OCI-LY1 (cell line): ENCODE measurements around the gene MUC5AC.

Source experiments
- H2AFZ ChIP-seq: fragments of 200-600 bp; sonication (generic), shearing (Covaris generic); 2 replicates; pipeline ENCODE4 v1.6.0; 2014; ENCODE audit warnings: antibody characterized with exemption, mild to moderate bottlenecking, low read length
- H3F3A ChIP-seq: fragments of 200-600 bp; sonication (generic), shearing (Covaris generic); 2 replicates; pipeline ENCODE4 v1.6.0; 2014; ENCODE audit warnings: mild to moderate bottlenecking, antibody characterized with exemption, low read length, moderate library complexity; ENCODE audit not compliant: insufficient read depth
- H3K27ac ChIP-seq: fragments of 200-600 bp; sonication (generic); 2 replicates; pipeline ENCODE4 v1.5.1; 2014; ENCODE audit warnings: low read length, mixed run types, mild to moderate bottlenecking, low read depth; ENCODE audit not compliant: poor library complexity, severe bottlenecking
- H3K27me3 ChIP-seq: fragments of 200-600 bp; sonication (generic); 2 replicates; pipeline ENCODE4 v1.6.0; 2014; ENCODE audit warnings: antibody characterized with exemption, mild to moderate bottlenecking, low read length, moderate library complexity; ENCODE audit not compliant: insufficient read depth
- H3K36me3 ChIP-seq: fragments of 200-600 bp; sonication (generic); 2 replicates; pipeline ENCODE4 v1.6.1; 2014; ENCODE audit warnings: mild to moderate bottlenecking, antibody characterized with exemption, low read length, moderate library complexity, mixed read lengths; ENCODE audit not compliant: insufficient read depth
- H3K4me1 ChIP-seq: fragments of 200-600 bp; sonication (generic); 2 replicates; pipeline ENCODE4 v1.5.1; 2014; ENCODE audit warnings: mild to moderate bottlenecking, low read length, moderate library complexity; ENCODE audit not compliant: insufficient read depth, severe bottlenecking
- H3K4me2 ChIP-seq: fragments of 200-600 bp; sonication (generic), shearing (Covaris generic); 2 replicates; pipeline ENCODE4 v1.6.1; 2014; ENCODE audit warnings: low read length
- H3K4me3 ChIP-seq: fragments of 200-600 bp; sonication (generic); 2 replicates; pipeline ENCODE4 v1.5.1; 2014; ENCODE audit warnings: low read length, low read depth, mild to moderate bottlenecking, mixed read lengths; ENCODE audit not compliant: poor library complexity, severe bottlenecking
- H3K79me2 ChIP-seq: fragments of 200-600 bp; shearing (Covaris generic); 2 replicates; pipeline ENCODE4 v1.6.1; 2016; ENCODE audit warnings: mixed run types, low read length, mixed read lengths; ENCODE audit not compliant: insufficient read depth
- H3K9ac ChIP-seq: fragments of 200-600 bp; sonication (generic), shearing (Covaris generic); 2 replicates; pipeline ENCODE4 v1.6.1; 2014; ENCODE audit warnings: mild to moderate bottlenecking, low read length, mixed read lengths
- H3K9me2 ChIP-seq: fragments of 200-600 bp; sonication (generic), shearing (Covaris generic); 2 replicates; pipeline ENCODE4 v1.6.1; 2014; ENCODE audit warnings: low read depth, mild to moderate bottlenecking, low read length, mixed read lengths
- H3K9me3 ChIP-seq: fragments of 200-600 bp; shearing (Covaris generic); 2 replicates; pipeline ENCODE4 v1.6.1; 2014; ENCODE audit warnings: low read length, mixed read lengths
- H4K20me1 ChIP-seq: fragments of 200-600 bp; sonication (generic), shearing (Covaris generic); 2 replicates; pipeline ENCODE4 v1.6.0; 2016; ENCODE audit warnings: mild to moderate bottlenecking, low read length; ENCODE audit not compliant: insufficient read depth
- EZH2 ChIP-seq: fragments of 200-600 bp; sonication (generic), shearing (Covaris generic); IDR thresholded peaks from 2 replicates; pipeline ENCODE4 v1.8.0; 2017; ENCODE audit warnings: borderline replicate concordance, mixed run types, mild to moderate bottlenecking, antibody characterized with exemption, low read length, moderate library complexity, mixed read lengths
- TF ChIP-seq, protein P1 (sequence below): fragments of 200-600 bp; sonication (generic), shearing (Covaris generic); IDR thresholded peaks from 2 replicates; pipeline ENCODE4 v1.5.1; 2017; ENCODE audit warnings: mild to moderate bottlenecking, antibody characterized with exemption, low read length, moderate library complexity, mixed read lengths

Gene MUC5AC

DNA sequence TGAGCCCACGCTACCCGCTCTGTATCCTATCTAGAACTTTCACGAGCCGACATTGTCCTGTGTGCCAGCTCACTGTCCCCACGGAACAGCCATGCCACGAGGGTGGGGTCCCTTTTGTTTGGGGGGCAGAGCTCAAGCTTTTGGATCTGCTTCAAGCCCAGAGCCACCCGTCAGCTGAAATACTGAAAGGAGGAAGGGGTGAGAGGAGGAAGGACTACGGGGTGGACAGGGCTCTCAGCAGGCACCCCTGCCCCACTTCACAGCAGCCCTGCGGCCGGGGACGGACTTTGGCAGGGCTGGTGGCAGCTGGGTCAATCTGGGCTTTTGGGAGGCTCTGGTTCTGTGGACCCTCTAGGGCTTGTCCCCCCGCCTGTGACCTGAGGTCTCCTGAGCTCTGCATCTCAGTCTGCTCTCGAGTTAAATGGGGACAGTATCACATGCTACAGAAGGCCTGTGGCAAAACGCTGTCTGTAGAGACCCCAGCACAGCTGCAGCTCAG lies 30.0 kb upstream of the MUC5AC start:
- no peak overlapping the region for H3K9ac ChIP-seq
- no peaks in the 10 kb centered on the region for H3K4me1 ChIP-seq
- H3K36me3 ChIP-seq: no peaks in the 10 kb centered on the region
- H3K4me3 ChIP-seq: no peak overlapping the region
- no peaks in the 10 kb centered on the region for H4K20me1 ChIP-seq
- no peak for TF ChIP-seq EZH2
- TF ChIP-seq, protein P1, sequence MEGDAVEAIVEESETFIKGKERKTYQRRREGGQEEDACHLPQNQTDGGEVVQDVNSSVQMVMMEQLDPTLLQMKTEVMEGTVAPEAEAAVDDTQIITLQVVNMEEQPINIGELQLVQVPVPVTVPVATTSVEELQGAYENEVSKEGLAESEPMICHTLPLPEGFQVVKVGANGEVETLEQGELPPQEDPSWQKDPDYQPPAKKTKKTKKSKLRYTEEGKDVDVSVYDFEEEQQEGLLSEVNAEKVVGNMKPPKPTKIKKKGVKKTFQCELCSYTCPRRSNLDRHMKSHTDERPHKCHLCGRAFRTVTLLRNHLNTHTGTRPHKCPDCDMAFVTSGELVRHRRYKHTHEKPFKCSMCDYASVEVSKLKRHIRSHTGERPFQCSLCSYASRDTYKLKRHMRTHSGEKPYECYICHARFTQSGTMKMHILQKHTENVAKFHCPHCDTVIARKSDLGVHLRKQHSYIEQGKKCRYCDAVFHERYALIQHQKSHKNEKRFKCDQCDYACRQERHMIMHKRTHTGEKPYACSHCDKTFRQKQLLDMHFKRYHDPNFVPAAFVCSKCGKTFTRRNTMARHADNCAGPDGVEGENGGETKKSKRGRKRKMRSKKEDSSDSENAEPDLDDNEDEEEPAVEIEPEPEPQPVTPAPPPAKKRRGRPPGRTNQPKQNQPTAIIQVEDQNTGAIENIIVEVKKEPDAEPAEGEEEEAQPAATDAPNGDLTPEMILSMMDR: no peak
- H3K27ac ChIP-seq: no peak overlapping the region
- no peaks in the 10 kb centered on the region for H3K79me2 ChIP-seq
- no peaks in the 10 kb centered on the region for H3K9me2 ChIP-seq
- H3K27me3 ChIP-seq: no peaks in the 10 kb centered on the region
- no peaks in the 10 kb centered on the region for H3K9me3 ChIP-seq
- H3F3A ChIP-seq: no peaks in the 10 kb centered on the region
- no peak overlapping the region for H3K4me2 ChIP-seq
- H2AFZ ChIP-seq: no peak overlapping the region

DNA sequence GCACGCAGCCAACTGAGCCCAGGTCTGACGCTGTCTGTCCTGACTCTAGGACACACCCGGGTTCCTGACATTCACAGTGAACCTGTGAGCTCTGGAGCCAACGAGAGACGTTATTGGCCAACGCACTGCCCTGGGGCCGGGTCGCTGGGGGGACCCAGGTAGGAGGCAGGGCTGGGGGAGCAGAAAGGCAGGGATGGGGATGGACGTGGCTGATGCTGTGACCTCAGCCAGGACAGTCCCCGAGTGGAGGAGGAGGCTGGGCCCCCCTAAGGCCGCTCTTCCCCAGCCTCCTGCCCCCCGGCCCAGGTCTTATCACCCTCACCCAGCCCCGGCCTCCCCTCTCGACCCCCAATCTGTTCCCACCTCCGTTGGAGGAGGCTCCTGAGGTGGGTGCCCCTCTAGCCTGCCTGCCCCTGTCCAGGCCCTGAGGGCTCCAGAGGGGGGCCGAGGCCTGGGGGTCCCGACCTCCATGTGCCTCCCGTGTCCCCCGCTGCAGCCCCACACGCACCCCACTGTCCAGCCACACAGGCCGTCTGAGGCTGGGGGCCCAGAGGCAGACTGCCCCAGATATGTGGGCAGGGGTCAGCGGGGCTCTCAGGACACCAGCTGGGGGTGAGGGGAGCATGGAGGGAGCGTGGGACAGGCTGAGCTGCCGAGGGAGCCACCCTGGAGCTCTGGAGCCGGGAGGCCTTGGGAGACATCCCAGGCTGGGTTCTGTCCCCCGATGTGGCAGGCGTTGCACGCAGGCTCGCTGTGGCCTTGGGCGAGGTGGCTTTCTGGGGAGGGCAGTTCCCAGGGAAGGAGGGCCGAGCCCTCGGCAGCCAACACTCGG lies 29.2 kb upstream of the MUC5AC start:
- no peak overlapping the region for H3K9ac ChIP-seq
- H3K27ac ChIP-seq: no peak overlapping the region
- no peaks in the 10 kb centered on the region for H3K79me2 ChIP-seq
- H4K20me1 ChIP-seq: no peaks in the 10 kb centered on the region
- no peak overlapping the region for H2AFZ ChIP-seq
- no peaks in the 10 kb centered on the region for H3K9me3 ChIP-seq
- TF ChIP-seq EZH2: no peak
- TF ChIP-seq, protein P1: no peak
- no peaks in the 10 kb centered on the region for H3F3A ChIP-seq
- H3K27me3 ChIP-seq: no peaks in the 10 kb centered on the region
- H3K4me3 ChIP-seq: no peak overlapping the region
- H3K4me2 ChIP-seq: no peak overlapping the region
- no peaks in the 10 kb centered on the region for H3K36me3 ChIP-seq
- H3K9me2 ChIP-seq: no peaks in the 10 kb centered on the region
- no peaks in the 10 kb centered on the region for H3K4me1 ChIP-seq

DNA sequence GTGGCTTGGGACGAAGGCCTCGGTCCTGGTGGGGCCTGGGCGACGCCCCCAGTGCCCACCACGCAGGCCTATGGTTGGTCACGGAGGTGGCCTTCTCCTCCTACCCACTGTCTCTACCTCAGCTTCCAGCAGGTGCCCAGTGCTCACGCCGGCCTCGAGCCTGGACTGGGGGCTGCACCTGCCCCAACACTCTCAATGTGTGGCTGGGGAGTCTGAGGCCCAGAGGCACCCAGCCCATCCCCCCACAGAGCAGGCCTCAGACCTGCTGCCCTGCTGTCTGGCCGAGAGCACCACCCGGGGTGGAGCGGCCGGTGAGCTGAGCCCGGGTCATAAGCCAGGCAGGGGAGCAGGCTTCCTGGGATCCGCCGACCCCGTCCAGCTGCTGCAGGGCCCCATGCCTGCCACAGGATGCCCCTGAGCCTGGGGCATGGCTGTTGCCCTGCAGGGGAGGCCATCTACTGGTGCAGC lies 28.6 kb upstream of the MUC5AC start:
- no peaks in the 10 kb centered on the region for H3K36me3 ChIP-seq
- TF ChIP-seq, protein P1: no peak
- no peaks in the 10 kb centered on the region for H3K27me3 ChIP-seq
- no peaks in the 10 kb centered on the region for H4K20me1 ChIP-seq
- no peaks in the 10 kb centered on the region for H3K9me3 ChIP-seq
- no peaks in the 10 kb centered on the region for H3F3A ChIP-seq
- no peak overlapping the region for H2AFZ ChIP-seq
- no peak overlapping the region for H3K27ac ChIP-seq
- H3K4me3 ChIP-seq: no peak overlapping the region
- H3K9me2 ChIP-seq: no peaks in the 10 kb centered on the region
- H3K4me2 ChIP-seq: no peak overlapping the region
- H3K79me2 ChIP-seq: no peaks in the 10 kb centered on the region
- no peaks in the 10 kb centered on the region for H3K4me1 ChIP-seq
- no peak overlapping the region for H3K9ac ChIP-seq
